Dedifferentiated amniotic fluid mesenchymal stem cell (primary cell): Measurements from ENCODE around the gene ADM.

Experiments used
- DNase-seq: peaks from one replicate; pipeline ENCODE4 v3.0.0-alpha.2; 2016; ENCODE audit errors: extremely low spot score

The ADM gene

GRCh38 chr11:10328314-10329098 is 23.6 kb downstream of the ADM start:
- no peak for DNase-seq

GRCh38 chr11:10329356-10329755 is 24.5 kb downstream of the ADM start:
- no peak for DNase-seq

- peak; percentile 59 for DNase-seq
Observed at GRCh38 chr11:10329935-10330334, 25.1 kb downstream of the ADM start.

- no peak for DNase-seq
Observed at GRCh38 chr11:10331548-10332289, 26.8 kb downstream of the ADM start.

GRCh38 chr11:10333490-10333889 is 28.6 kb downstream of the ADM start:
- no peak for DNase-seq

- no peak for DNase-seq
Observed at GRCh38 chr11:10338287-10338686, 33.4 kb downstream of the ADM start.

GRCh38 chr11:10348650-10349280 is 43.9 kb downstream of the ADM start:
- DNase-seq: no peak

- DNase-seq: no peak
Observed at GRCh38 chr11:10349281-10349665, 44.4 kb downstream of the ADM start.

- no peak for DNase-seq
Observed at GRCh38 chr11:10349806-10350205, 44.9 kb downstream of the ADM start.

GRCh38 chr11:10350334-10350733 is 45.5 kb downstream of the ADM start:
- DNase-seq: peak; percentile 48

GRCh38 chr11:10351435-10351764 is 46.5 kb downstream of the ADM start:
- no peak for DNase-seq

- DNase-seq: peak; percentile 88
Observed at GRCh38 chr11:10351765-10352641, 47.1 kb downstream of the ADM start.

- no peak for DNase-seq
Observed at GRCh38 chr11:10352921-10353550, 48.2 kb downstream of the ADM start.

- no peak for DNase-seq
Observed at GRCh38 chr11:10354389-10354788, 49.5 kb downstream of the ADM start.

GRCh38 chr11:10355257-10355661 is 50.4 kb downstream of the ADM start:
- DNase-seq: peak; percentile 35

- no peak for DNase-seq
Observed at GRCh38 chr11:10356161-10356560, 51.3 kb downstream of the ADM start.
